Measurements from ENCODE around the gene NAV2.

Gene NAV2

DNA sequence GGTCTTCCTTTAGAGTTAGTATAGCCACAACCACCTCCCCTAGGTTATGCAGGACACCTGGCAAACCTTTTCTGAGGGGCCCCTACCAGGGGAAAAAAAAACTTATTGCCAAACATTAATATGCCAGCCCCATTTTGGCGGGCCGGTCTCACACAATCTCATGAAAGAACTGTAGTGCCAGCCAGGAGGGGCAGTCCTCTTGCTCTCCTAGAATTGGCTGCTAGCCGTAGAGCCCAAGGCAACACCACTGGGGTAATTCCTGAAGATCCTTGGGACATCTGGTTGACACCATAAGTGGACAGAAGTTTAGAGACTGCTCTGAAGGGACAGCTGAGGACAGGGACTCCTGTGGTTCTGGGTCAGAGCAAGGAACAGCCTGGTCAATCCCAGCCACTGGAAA lies 24.2 kb downstream of the NAV2 start:
- DNase-seq: no peak
- no peaks in the 10 kb centered on the region for H3K4me1 Mint-ChIP-seq
- H3K36me3 Mint-ChIP-seq (ENCODE audit: low read depth): no peaks in the 10 kb centered on the region
- no peak overlapping the region for H3K4me3 Mint-ChIP-seq
- H3K27ac Mint-ChIP-seq: no peak overlapping the region
- H3K27me3 Mint-ChIP-seq: no peaks in the 10 kb centered on the region
- no peaks in the 10 kb centered on the region for H3K9me3 Mint-ChIP-seq
- no peak for ATAC-seq

DNA sequence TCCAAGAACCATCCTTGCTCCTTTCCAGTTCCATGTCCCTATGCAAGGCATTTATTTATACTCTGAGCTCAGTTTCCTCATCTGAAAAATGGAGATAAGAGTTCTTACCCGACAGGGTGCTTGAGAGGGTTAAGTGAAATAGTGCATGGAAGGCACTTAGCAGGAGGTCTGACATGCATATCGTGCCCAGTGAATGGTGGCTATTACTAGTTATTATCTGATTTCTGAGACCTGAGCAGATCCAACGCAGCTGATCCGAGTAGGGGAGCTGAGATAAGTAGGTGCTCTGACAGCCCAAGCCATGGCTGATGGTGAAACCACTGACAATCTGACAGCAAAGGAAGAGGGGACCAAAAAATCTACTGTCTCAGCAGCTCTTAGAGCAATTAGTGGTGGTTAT lies 24.9 kb downstream of the NAV2 start:
- H3K27ac Mint-ChIP-seq: no peak overlapping the region
- DNase-seq: no peak
- no peak overlapping the region for H3K4me3 Mint-ChIP-seq
- no peaks in the 10 kb centered on the region for H3K9me3 Mint-ChIP-seq
- ATAC-seq: no peak
- no peaks in the 10 kb centered on the region for H3K27me3 Mint-ChIP-seq
- no peaks in the 10 kb centered on the region for H3K36me3 Mint-ChIP-seq (ENCODE audit: low read depth)
- no peaks in the 10 kb centered on the region for H3K4me1 Mint-ChIP-seq

DNA sequence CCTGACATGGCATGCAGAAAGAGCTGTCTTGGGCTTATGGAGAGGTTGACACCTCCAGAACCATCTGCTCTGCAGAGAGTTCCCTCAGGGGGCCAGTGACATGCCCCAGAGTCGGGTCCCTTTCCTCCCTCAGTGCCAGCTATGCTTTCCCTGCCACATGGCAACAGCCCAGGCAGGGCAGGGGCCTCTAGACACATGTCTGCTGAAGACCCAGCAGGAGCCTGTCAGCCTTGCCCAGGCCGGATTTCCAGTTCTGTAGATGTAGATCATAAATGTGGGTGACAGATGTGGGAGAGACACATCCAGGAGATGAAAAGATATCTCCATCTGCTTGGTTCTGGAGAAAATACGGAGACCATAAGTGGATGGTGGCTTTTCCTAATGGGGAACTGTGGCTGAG lies 25.5 kb downstream of the NAV2 start:
- no peaks in the 10 kb centered on the region for H3K9me3 Mint-ChIP-seq
- no peaks in the 10 kb centered on the region for H3K27me3 Mint-ChIP-seq
- no peaks in the 10 kb centered on the region for H3K4me1 Mint-ChIP-seq
- ATAC-seq: no peak
- no peak for DNase-seq
- H3K27ac Mint-ChIP-seq: no peak overlapping the region
- H3K4me3 Mint-ChIP-seq: no peak overlapping the region
- H3K36me3 Mint-ChIP-seq (ENCODE audit: low read depth): no peaks in the 10 kb centered on the region

DNA sequence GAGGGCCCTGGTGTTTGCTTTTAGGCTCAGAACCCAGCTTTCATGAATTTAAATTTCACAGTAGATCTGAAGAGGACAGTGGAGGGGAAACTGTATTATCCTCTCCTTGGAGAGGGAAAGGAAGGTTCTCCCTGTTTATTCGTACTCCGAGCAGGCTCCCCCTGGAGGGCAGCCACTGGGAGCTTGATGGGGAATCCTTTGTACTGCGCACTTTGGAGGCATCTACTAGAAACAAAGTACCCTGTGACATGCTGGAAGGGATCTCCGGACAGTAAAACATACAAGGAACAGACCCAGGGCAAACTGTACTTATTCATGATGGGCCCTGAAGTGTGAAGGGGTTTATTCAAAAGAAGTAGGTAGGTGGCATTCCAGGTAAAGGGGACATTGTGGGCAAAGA lies 27.2 kb downstream of the NAV2 start:
- Mint-ChIP-seq H3K27ac (no peak overlapping the region), H3K4me1 (no peaks in the 10 kb centered on the region), H3K36me3 (ENCODE audit: low read depth) (no peaks in the 10 kb centered on the region), H3K4me3 (no peak overlapping the region), H3K9me3 (no peaks in the 10 kb centered on the region), H3K27me3 (no peaks in the 10 kb centered on the region)
- ATAC-seq: no peak
- DNase-seq: no peak

DNA sequence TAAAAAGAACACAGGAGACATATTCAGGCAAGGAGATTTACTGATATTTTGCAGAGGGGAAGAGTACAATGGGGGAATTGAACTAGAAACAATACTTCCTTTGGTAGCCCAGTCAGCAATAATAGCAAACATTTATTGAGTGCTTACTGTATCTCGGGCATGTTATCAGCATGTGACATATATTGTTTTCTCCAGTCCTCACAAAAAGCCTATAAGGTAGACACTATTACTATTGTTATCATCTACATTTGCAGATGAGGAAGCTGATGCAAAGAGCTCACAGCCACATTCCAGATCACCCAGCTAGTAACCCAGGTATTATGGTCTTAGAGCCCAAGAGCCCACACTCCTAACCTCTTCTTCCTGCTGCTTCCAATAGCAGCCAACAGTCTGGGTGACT lies 27.9 kb downstream of the NAV2 start:
- Mint-ChIP-seq H3K36me3 (ENCODE audit: low read depth) (no peaks in the 10 kb centered on the region), H3K27ac (no peak overlapping the region), H3K27me3 (no peaks in the 10 kb centered on the region), H3K4me1 (no peaks in the 10 kb centered on the region), H3K4me3 (no peak overlapping the region), H3K9me3 (no peaks in the 10 kb centered on the region)
- no peak for ATAC-seq
- no peak for DNase-seq

DNA sequence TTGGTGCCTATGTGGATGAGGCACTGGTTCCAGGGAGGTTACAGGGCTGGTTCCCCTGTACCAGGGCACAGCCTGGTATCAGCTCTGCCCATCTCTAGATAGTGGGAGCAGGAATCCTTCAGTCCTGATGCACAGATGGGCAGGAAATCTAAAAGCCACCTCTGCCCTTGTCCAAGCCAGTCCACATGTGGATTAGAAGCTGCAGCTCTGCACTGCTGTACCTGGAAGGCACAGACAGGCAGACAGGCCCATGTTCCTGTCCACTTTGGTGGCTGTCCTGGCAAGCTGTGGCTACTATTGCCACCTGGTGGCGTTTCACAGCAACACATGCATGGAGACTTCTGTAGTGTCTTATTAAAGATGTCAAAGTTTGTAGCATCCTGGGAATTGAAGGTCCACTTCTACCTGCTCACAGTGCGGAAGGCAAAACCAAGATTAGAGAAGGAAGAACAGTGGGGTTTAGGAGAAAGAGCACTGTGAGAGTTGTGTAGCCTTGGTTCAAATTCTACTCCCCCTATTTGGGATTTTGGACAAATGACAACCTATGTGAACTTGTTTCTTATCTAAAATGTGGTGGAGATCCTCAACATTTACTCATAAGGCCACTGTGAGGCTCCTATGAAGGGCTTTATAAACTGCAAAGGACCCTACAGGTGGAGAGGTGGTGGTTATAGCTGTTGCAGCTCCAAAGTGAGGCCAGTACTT lies 30.1 kb downstream of the NAV2 start:
- no peak overlapping the region for H3K4me3 Mint-ChIP-seq
- H3K36me3 Mint-ChIP-seq (ENCODE audit: low read depth): no peaks in the 10 kb centered on the region
- no peak overlapping the region for H3K27ac Mint-ChIP-seq
- H3K4me1 Mint-ChIP-seq: no peaks in the 10 kb centered on the region
- H3K27me3 Mint-ChIP-seq: no peaks in the 10 kb centered on the region
- no peaks in the 10 kb centered on the region for H3K9me3 Mint-ChIP-seq
- peak; percentile 59 for DNase-seq
- peak; percentile 47 for ATAC-seq

DNA sequence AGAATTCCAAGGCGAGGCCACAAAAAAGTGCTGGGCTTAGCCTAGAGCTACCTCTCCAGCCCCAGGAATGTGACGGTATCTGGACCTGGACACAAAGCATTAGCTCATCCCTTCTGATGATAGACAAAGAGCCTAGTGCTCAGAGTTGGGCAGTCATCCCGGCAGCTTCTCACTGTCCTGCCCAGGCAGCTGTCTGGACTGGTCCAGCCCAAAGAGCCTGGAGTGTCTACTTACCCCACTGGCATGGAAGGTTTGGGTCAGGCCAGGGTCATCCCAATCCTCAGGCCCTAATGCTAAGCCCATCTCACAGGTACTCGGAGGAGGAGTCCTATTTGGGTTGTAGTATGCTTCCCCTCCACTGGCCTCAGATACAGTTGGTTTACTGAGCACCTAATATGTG lies 31.0 kb downstream of the NAV2 start:
- Mint-ChIP-seq H3K4me3 (no peak overlapping the region), H3K36me3 (ENCODE audit: low read depth) (no peaks in the 10 kb centered on the region), H3K27me3 (no peaks in the 10 kb centered on the region), H3K27ac (no peak overlapping the region), H3K4me1 (no peaks in the 10 kb centered on the region), H3K9me3 (no peaks in the 10 kb centered on the region)
- ATAC-seq (no peak), DNase-seq (no peak)

DNA sequence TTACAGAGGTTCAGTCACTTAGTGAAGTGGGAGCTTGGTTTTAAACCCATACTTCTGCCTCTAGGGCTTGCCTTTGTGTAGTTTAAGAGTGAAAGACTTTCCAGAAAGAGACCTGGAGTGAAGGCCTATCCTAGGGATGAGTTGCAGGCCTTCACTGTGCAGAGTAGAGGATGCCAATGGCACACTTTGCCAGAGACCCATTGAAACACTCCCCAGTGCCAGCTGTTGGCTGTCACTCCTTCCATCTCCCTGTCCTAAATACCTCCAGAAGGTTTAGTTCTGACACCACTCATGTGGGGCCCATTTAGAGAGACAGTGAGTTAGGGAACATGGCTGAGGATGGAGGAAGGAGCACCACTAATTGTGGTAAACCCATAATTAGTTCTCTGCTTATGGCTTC lies 31.5 kb downstream of the NAV2 start:
- no peaks in the 10 kb centered on the region for H3K4me1 Mint-ChIP-seq
- H3K36me3 Mint-ChIP-seq (ENCODE audit: low read depth): no peaks in the 10 kb centered on the region
- no peak for ATAC-seq
- no peaks in the 10 kb centered on the region for H3K9me3 Mint-ChIP-seq
- H3K27me3 Mint-ChIP-seq: no peaks in the 10 kb centered on the region
- H3K4me3 Mint-ChIP-seq: no peak overlapping the region
- no peak overlapping the region for H3K27ac Mint-ChIP-seq
- no peak for DNase-seq

DNA sequence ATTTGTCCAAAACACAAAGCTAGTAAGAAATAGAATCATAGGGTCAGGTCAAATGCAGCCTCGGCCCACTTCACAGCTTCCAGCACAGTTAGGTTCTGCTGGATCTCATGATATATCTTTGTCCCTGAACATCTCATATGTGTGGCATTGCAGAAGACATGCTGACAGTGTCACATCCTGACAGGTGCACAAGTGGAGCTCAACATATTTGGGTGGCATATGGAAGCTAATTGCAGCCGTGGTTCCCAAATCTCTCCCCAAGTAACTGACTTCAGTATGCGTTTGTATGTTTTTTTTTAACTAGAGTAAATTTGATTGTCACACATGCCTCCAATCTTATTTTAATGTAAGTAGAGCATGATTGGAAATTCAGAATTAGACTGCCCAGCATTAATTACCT lies 33.4 kb downstream of the NAV2 start:
- Mint-ChIP-seq H3K27ac (no peak overlapping the region), H3K27me3 (peaks cover 2% of the 10 kb centered on the region)

DNA sequence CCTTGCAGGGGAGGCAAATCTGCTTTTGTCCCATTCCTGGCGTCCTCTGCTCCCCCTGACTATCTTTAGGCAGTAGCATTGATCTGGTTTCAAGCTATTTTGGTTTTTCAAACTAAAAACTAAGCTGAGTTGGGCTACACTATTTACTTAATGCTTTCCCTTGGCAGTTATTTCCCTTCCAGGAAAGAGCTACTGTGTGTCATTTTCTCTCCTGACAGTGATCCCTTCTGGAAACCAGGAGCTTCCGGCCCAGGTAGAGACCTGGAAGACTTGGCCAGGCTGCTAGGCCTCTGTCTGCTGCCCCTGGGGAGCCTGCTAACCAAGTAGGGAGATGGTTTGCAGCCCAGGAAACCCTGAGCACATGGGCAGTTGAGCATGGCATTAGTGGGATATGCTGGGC lies 35.0 kb downstream of the NAV2 start:
- Mint-ChIP-seq H3K36me3 (ENCODE audit: low read depth) (no peaks in the 10 kb centered on the region), H3K4me3 (no peak overlapping the region), H3K27me3 (peaks cover 2% of the 10 kb centered on the region), H3K4me1 (no peaks in the 10 kb centered on the region), H3K9me3 (no peaks in the 10 kb centered on the region), H3K27ac (no peak overlapping the region)
- DNase-seq (no peak), ATAC-seq (no peak)

More for the DNA sequence above, 33.4 kb downstream of the NAV2 start:
- no peaks in the 10 kb centered on the region for H3K9me3 Mint-ChIP-seq
- no peaks in the 10 kb centered on the region for H3K36me3 Mint-ChIP-seq (ENCODE audit: low read depth)
- ATAC-seq (no peak), DNase-seq (no peak)
- H3K4me3 Mint-ChIP-seq: no peak overlapping the region
- no peaks in the 10 kb centered on the region for H3K4me1 Mint-ChIP-seq

DNA sequence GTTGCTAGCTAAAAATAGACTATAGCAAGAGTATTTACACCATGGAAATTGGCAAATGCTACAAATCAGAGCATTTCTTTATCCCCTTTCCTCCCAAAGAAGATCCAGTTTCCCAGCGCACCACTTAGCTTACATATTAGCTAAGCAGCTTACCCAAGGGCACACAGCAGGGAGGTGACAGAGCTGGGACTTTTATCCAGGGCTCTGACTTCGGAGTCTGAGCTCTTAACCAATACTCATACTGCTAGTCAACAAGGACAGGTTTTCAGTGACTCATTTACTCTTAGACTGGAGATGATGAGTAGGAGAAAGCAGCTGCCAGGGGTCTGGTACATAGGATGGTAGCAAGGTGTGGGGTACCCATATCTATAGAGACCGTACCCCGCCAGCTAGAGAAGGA lies 38.4 kb downstream of the NAV2 start:
- H3K36me3 Mint-ChIP-seq (ENCODE audit: low read depth): no peaks in the 10 kb centered on the region
- no peaks in the 10 kb centered on the region for H3K9me3 Mint-ChIP-seq
- H3K27me3 Mint-ChIP-seq: peaks cover 4% of the 10 kb centered on the region
- ATAC-seq (no peak), DNase-seq (no peak)
- H3K4me1 Mint-ChIP-seq: no peaks in the 10 kb centered on the region
- H3K27ac Mint-ChIP-seq: no peak overlapping the region
- no peak overlapping the region for H3K4me3 Mint-ChIP-seq

DNA sequence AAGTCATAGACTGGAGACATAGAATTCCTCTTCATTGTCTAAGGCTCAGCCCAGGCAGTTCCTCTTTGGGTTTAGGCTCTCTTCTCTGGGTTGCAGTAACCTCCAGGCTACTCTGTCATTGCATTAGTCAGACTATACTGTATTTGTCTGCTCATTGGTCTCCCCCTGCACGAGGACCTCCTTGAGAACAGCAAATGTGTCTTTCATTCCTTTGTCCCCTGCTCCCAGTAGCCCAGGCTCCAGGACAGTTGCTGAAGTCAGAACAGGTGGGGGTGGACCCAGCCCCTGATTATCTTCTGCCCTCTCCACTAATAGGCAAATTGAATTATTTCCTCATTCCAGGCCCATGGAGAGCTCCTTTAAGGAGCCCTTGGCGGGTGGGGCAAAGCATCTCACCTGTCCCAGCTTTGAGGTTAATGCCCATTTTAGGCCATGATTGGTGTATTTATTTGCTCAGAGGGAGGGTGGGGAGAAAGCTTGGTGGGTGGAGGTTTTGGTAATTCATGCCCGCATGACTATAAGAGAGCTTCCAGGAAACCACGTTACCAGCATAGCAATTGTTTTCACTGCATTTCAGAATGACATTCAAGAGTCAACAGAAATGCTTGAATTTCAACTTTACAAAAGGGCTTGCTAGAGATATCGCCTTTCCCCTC lies 40.9 kb downstream of the NAV2 start:
- Mint-ChIP-seq H3K4me1 (no peaks in the 10 kb centered on the region), H3K4me3 (no peak overlapping the region), H3K27me3 (peaks cover 4% of the 10 kb centered on the region), H3K36me3 (ENCODE audit: low read depth) (no peaks in the 10 kb centered on the region), H3K27ac (no peak overlapping the region), H3K9me3 (no peaks in the 10 kb centered on the region)
- ATAC-seq (no peak), DNase-seq (no peak)

DNA sequence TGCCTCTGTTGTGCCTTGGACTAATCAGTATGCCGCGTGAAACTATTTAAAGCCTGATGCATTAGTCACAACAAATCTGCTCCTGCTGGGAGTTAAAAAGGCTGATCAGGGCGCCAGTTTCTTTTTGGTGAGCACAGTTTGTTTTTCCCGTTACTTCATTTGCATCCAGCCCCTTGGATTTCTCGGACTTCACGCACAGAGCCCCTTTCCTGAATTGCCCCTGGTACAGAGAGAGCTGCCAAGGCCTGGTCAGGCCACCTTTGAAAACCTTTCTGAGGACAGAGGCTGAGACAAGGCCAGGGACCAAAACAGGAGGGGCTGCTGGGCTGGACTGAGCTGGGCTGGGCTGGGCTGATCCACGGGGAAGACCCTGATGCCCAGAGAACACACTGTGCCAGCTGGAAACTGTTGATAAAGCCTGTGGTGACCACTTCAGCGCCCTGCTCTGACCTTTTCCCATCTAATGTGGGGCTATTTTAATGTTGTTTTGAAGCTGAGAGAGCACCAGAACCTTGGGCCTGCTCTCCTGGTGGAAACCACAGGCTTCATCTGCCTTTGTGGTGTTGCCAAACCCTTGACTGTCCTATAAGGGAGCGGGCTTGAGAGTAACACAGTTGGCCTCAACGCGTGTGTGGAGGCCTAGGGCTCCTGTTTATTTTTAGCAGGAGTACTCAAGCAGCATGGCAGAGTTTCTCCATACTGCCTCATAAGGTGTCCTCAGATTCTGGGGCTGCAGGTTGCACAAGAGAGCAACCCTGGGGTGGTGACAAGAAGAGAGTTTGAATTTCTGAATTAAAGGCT lies 44.2 kb downstream of the NAV2 start:
- H3K36me3 Mint-ChIP-seq (ENCODE audit: low read depth): no peaks in the 10 kb centered on the region
- H3K27me3 Mint-ChIP-seq: peaks cover 2% of the 10 kb centered on the region
- DNase-seq: no peak
- H3K27ac Mint-ChIP-seq: no peak overlapping the region
- H3K4me3 Mint-ChIP-seq: no peak overlapping the region
- no peaks in the 10 kb centered on the region for H3K9me3 Mint-ChIP-seq
- ATAC-seq: no peak
- H3K4me1 Mint-ChIP-seq: no peaks in the 10 kb centered on the region

DNA sequence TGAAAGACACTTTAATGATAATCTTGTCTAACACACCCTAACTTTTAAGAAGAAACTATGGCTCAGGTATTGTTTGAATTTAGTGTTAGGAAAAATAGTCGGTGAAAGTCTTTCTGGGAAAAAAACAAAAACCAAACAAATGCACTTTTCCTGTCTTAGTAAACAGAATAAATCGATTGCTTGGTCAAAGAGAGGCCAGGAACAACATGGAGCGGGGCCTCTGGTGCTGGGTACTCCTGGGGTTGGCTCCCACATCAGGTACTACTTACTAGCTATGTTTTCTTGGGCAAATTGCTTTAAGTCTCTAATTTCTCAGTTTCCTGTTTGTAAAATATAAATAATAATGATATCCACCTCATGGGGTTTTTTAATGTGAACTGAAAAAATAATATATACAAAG lies 46.8 kb downstream of the NAV2 start:
- Mint-ChIP-seq H3K4me1 (no peaks in the 10 kb centered on the region), H3K27me3 (no peaks in the 10 kb centered on the region), H3K36me3 (ENCODE audit: low read depth) (no peaks in the 10 kb centered on the region), H3K27ac (no peak overlapping the region), H3K9me3 (no peaks in the 10 kb centered on the region), H3K4me3 (no peak overlapping the region)
- no peak for DNase-seq
- ATAC-seq: no peak

DNA sequence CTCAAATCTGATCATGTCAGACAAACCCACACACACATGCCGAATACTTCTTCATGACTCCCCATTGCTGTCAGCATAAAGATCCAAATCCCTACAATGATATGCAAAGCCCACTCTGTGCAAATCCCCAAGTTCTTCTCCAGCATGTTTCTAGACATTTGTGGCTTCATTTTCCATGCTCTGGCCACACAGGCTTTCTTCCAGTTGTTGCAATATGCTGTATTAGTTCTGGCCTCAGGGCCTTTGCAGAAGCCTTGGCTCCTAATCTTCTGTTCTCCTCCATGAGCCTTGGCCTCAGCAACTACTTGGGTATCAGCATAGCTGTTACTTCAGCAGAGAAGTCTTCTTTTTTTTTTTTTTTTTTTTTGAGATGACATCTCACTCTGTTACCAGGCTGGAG lies 49.6 kb downstream of the NAV2 start:
- no peaks in the 10 kb centered on the region for H3K9me3 Mint-ChIP-seq
- H3K27ac Mint-ChIP-seq: no peak overlapping the region
- ATAC-seq (no peak), DNase-seq (no peak)
- no peak overlapping the region for H3K4me3 Mint-ChIP-seq
- peaks cover 7% of the 10 kb centered on the region for H3K27me3 Mint-ChIP-seq
- H3K36me3 Mint-ChIP-seq (ENCODE audit: low read depth): no peaks in the 10 kb centered on the region
- H3K4me1 Mint-ChIP-seq: no peaks in the 10 kb centered on the region

All from activated naive CD8-positive, alpha-beta T cell treated with anti-CD3 and anti-CD28 coated beads, Interleukin-2, amount 50 U/mL, for 24 hours (primary cell).